Transverse colon (tissue), 4 donors: Measurements from ENCODE around the gene ADAM30.

Source experiments
- CTCF ChIP-seq, 5 experiments: fragments of 200-600 bp in 3 of 5; fragments of 450-650 bp in 2 of 5; sonication (generic) in 3 of 5; IDR thresholded peaks; 1 replicate in 2 of 5; 2 replicates in 3 of 5; pipeline ENCODE4 v1.5.1; 2016 to 2017; ENCODE audit warnings: antibody characterized with exemption in 5 of 5, inconsistent platforms in 3 of 5, mild to moderate bottlenecking in 2 of 5, moderate library complexity in 1 of 5
- EP300 ChIP-seq: sonication (generic); formaldehyde crosslinking; IDR thresholded peaks from one replicate; pipeline ENCODE4 v1.6.1; 2017; ENCODE audit warnings: antibody characterized with exemption, low read depth
- POLR2A ChIP-seq: fragments of 450-650 bp; IDR thresholded peaks from one replicate; pipeline ENCODE4 v1.6.1; 2016; ENCODE audit warnings: antibody characterized with exemption, mild to moderate bottlenecking, moderate library complexity
- POLR2AphosphoS5 ChIP-seq, 3 donors: sonication (generic); formaldehyde crosslinking; IDR thresholded peaks; one replicate each; pipeline ENCODE4 v1.6.1; 2016; ENCODE audit warnings: antibody characterized with exemption in 3 of 3

GRCh38 chr1:119884711-119885110, 11.6 kb downstream of the ADAM30 start:
- no peak for TF ChIP-seq CTCF (IDR thresholded peaks at IDR 0.05)
- no peak for TF ChIP-seq POLR2A
- no peak for TF ChIP-seq EP300
- no peak for TF ChIP-seq POLR2AphosphoS5 (IDR thresholded peaks at IDR 0.05)
